HG02571 (cell line): ENCODE measurements around the gene PDE12.

ENCODE experiments used
- ATAC-seq: cut with Tn5 transposase; IDR thresholded peaks from one replicate; pipeline ENCODE4 v1.9.1; 2021; ENCODE audit warnings: mild to moderate bottlenecking, moderate library complexity; ENCODE audit not compliant: unreplicated experiment

The PDE12 gene

GRCh38 chr3:57555738-57556458 is at the start of gene PDE12:
Gene PDE12 (plus strand): TSS chr3:57556274. CDS start chr3:57556380, 106 bp downstream.
- ATAC-seq = peak; percentile 84

GRCh38 chr3:57512166-57512565 is 43.9 kb upstream of the PDE12 start:
- ATAC-seq = no peak

GRCh38 chr3:57518276-57518915 is 37.7 kb upstream of the PDE12 start:
- ATAC-seq = no peak

- no peak for ATAC-seq
These were observed 25.9 kb upstream of the PDE12 start for GRCh38 chr3:57530071-57530608.

GRCh38 chr3:57538465-57538864 is 17.6 kb upstream of the PDE12 start:
- no peak for ATAC-seq

GRCh38 chr3:57544181-57545125 is 11.6 kb upstream of the PDE12 start, which contains the start of gene DNAH12:
Gene DNAH12 (minus strand): TSS chr3:57544344. CDS start chr3:57542870, 1,474 bp downstream.
- no peak for ATAC-seq

- no peak for ATAC-seq
These were observed 10.3 kb upstream of the PDE12 start for GRCh38 chr3:57545636-57546268.

GRCh38 chr3:57546616-57547015 is 9.5 kb upstream of the PDE12 start:
- ATAC-seq = no peak

GRCh38 chr3:57555306-57555705 is 768 bp upstream of the PDE12 start:
- no peak for ATAC-seq

- peak; percentile 27 for ATAC-seq
These were observed 498 bp downstream of the PDE12 start for GRCh38 chr3:57556459-57557084.

GRCh38 chr3:57557085-57557537 is 1.0 kb downstream of the PDE12 start:
- no peak for ATAC-seq

GRCh38 chr3:57559526-57559925 is 3.5 kb downstream of the PDE12 start:
- ATAC-seq = no peak

GRCh38 chr3:57569859-57570450 is 13.9 kb downstream of the PDE12 start:
- ATAC-seq = no peak

GRCh38 chr3:57570878-57571277 is 14.8 kb downstream of the PDE12 start:
- no peak for ATAC-seq

GRCh38 chr3:57572096-57572495 is 16.0 kb downstream of the PDE12 start:
- ATAC-seq = no peak

- no peak for ATAC-seq
These were observed 20.0 kb downstream of the PDE12 start for GRCh38 chr3:57575966-57576626.

- no peak for ATAC-seq
These were observed 21.7 kb downstream of the PDE12 start for GRCh38 chr3:57577801-57578200.

GRCh38 chr3:57582474-57583168 is 26.5 kb downstream of the PDE12 start:
- no peak for ATAC-seq
